ENCODE results near the gene FTSJ1.

The FTSJ1 gene

GRCh38 chrX:48489296-48489695 lies 13.3 kb downstream of the FTSJ1 start:
- FAIRE-seq (no peak), DNase-seq (ENCODE audit: insufficient read length, low spot score) (no peak)
- TF ChIP-seq, protein P1, sequence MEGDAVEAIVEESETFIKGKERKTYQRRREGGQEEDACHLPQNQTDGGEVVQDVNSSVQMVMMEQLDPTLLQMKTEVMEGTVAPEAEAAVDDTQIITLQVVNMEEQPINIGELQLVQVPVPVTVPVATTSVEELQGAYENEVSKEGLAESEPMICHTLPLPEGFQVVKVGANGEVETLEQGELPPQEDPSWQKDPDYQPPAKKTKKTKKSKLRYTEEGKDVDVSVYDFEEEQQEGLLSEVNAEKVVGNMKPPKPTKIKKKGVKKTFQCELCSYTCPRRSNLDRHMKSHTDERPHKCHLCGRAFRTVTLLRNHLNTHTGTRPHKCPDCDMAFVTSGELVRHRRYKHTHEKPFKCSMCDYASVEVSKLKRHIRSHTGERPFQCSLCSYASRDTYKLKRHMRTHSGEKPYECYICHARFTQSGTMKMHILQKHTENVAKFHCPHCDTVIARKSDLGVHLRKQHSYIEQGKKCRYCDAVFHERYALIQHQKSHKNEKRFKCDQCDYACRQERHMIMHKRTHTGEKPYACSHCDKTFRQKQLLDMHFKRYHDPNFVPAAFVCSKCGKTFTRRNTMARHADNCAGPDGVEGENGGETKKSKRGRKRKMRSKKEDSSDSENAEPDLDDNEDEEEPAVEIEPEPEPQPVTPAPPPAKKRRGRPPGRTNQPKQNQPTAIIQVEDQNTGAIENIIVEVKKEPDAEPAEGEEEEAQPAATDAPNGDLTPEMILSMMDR (IDR thresholded peaks at IDR 0.05; ENCODE audit: insufficient read depth, missing control alignments) = no peak

GRCh38 chrX:48489892-48490291 lies 13.9 kb downstream of the FTSJ1 start:
- TF ChIP-seq, protein P1 (IDR thresholded peaks at IDR 0.05; ENCODE audit: insufficient read depth, missing control alignments) = no peak
- no peak for FAIRE-seq
- no peak for DNase-seq (ENCODE audit: insufficient read length, low spot score)

DNA sequence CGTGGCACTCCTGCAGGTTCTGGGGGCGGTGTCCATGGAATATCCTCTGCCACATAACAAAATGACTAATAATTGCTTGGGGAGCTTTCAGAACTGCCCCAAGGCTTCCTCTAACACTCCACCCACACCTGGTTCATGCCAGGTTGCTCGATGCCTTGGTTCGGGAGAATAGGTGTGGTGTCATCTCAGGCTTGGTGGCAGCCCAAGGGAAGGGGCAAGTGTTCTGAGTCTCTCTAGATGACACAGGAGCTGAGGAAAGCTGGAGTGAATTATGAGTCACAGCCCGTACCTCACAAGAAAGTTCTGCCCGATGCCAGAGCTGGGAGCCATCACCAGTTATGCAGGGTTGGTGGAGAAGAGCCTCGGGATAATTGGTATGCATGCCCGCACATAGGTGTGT lies 14.7 kb downstream of the FTSJ1 start:
- TF ChIP-seq, protein P1 (IDR thresholded peaks at IDR 0.05; ENCODE audit: insufficient read depth, missing control alignments) = no peak
- no peak for FAIRE-seq
- no peak for DNase-seq (ENCODE audit: insufficient read length, low spot score)

GRCh38 chrX:48491809-48492208 lies 15.8 kb downstream of the FTSJ1 start:
- TF ChIP-seq, protein P1 (IDR thresholded peaks at IDR 0.05; ENCODE audit: insufficient read depth, missing control alignments) = no peak
- FAIRE-seq = no peak
- no peak for DNase-seq (ENCODE audit: insufficient read length, low spot score)

- FAIRE-seq = no peak
- TF ChIP-seq, protein P1 (IDR thresholded peaks at IDR 0.05; ENCODE audit: insufficient read depth, missing control alignments) = no peak
- DNase-seq (ENCODE audit: insufficient read length, low spot score) = no peak
Observed at GRCh38 chrX:48492293-48492910, 16.4 kb downstream of the FTSJ1 start.

DNA sequence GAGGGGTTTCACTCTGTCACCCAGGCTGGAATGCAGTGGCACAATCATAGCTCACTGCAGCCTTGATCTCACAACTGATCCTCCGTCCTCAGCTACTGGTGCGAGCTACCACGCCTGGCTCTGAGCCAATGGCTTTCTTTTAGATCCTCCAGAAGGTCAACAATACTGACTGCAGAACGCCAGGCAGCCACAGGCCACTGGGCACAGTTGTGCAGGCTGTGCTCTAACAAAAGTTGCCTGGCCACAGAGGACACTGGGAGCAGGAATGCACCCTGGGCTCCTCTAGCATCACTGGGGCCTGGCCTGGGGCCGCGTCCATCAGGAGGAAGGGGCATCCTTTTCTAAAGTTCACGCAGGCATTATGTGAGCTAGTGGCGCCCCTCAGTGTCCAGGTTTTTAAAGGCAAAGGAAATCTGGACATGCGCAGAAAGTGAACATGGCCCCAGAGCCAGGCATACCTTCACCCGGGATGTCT lies 17.9 kb downstream of the FTSJ1 start:
- peak; percentile 69 for FAIRE-seq
- TF ChIP-seq, protein P1 (IDR thresholded peaks at IDR 0.05; ENCODE audit: insufficient read depth, missing control alignments) = peak; percentile 41
- no peak for DNase-seq (ENCODE audit: insufficient read length, low spot score)

GRCh38 chrX:48496660-48497059 lies 20.7 kb downstream of the FTSJ1 start:
- no peak for FAIRE-seq
- TF ChIP-seq, protein P1 (IDR thresholded peaks at IDR 0.05; ENCODE audit: insufficient read depth, missing control alignments) = no peak
- DNase-seq (ENCODE audit: insufficient read length, low spot score) = no peak

Data from D721Med (cell line).